HepG2 (cell line): Measurements from ENCODE around the gene GPR152. TPM values are rescaled to one million over a fixed set of nuclear protein-coding genes. Genes with fewer than 3 reads are reported as not detected.

Experiments used
- ATAC-seq: fragments of 200-7000 bp; cut with Tn5 transposase; 3 replicates; pipeline ENCODE4 v1.9.1; 2020; ENCODE audit warnings: mild to moderate bottlenecking, moderate library complexity
- BruUV-seq: library from RNA; stranded (reverse); fragments of 400-500 nt; replicated peaks from 2 replicates; lab custom pipeline; 2021; lab: Mats Ljungman, UMichigan
- CTCF ChIA-PET: fragments of 300-600 bp; formaldehyde crosslinking; extraction: SDS; loops from one replicate; lab custom pipeline; 2021; ENCODE audit warnings: low total read pairs, inconsistent platforms, low intra/inter-chr PET ratio; lab: Yijun Ruan, JAX
- POLR2A ChIA-PET: fragments of 350-600 bp; sonication (Branson Sonifier 250); formaldehyde crosslinking; loops from one replicate; lab custom pipeline; 2020; ENCODE audit warnings: antibody characterized with exemption, inconsistent platforms; lab: Yijun Ruan, JAX
- DNase-seq: peaks from one replicate; pipeline ENCODE4 v3.0.0-alpha.2; 2015; ENCODE audit warnings: low spot score
- FAIRE-seq: peaks from 3 replicates; lab custom pipeline; 2011; peaks lifted over from hg19 to GRCh38; lab: Jason Lieb, UNC
- H2AFZ ChIP-seq: one replicate; pipeline ENCODE4 v1.6.1; 2011; ENCODE audit warnings: low read length, inconsistent platforms
- H3K27ac ChIP-seq: fragments of 300-600 bp; 3 replicates; pipeline ENCODE4 v1.8.0; 2011; ENCODE audit warnings: mixed run types, mild to moderate bottlenecking, mixed read lengths, low read length, inconsistent platforms; ENCODE audit not compliant: insufficient read depth; ENCODE audit errors: extremely low read length
- H3K27me3 ChIP-seq, 2 experiments: fragments of 200-600 bp in 1 of 2; 2 replicates in 1 of 2; 3 replicates in 1 of 2; pipeline versions ENCODE4 v1.6.0 to v1.8.0; 2011; ENCODE audit warnings: low read length in 2 of 2, mild to moderate bottlenecking in 2 of 2, moderate library complexity in 2 of 2, inconsistent platforms in 1 of 2; ENCODE audit not compliant: insufficient read depth in 2 of 2, control insufficient read depth in 1 of 2
- H3K36me3 ChIP-seq, 2 experiments: fragments of 200-600 bp in 1 of 2; replicated peaks in 1 of 2; 2 replicates in 1 of 2; 3 replicates in 1 of 2; pipeline versions ENCODE4 v1.5.1 to v1.8.0; 2011; ENCODE audit warnings: low read length in 2 of 2, inconsistent platforms in 1 of 2; ENCODE audit not compliant: insufficient read depth in 2 of 2, control insufficient read depth in 1 of 2
- H3K4me1 ChIP-seq: 2 replicates; pipeline ENCODE4 v1.5.1; 2012; ENCODE audit warnings: low read length, inconsistent platforms; ENCODE audit not compliant: insufficient read depth
- H3K4me2 ChIP-seq: 2 replicates; pipeline ENCODE4 v1.6.0; 2011; ENCODE audit warnings: low read depth, low read length, inconsistent platforms
- H3K4me3 ChIP-seq, 3 experiments: fragments of 200-600 bp in 1 of 3; sonication (generic), shearing (Covaris generic) in 1 of 3; replicated peaks in 1 of 3; 2 replicates each; pipeline ENCODE4 v1.5.1; 2011 to 2016; ENCODE audit warnings: low read length in 3 of 3, inconsistent platforms in 2 of 3, low read depth in 2 of 3, mild to moderate bottlenecking in 2 of 3, control low read depth in 1 of 3, mixed read lengths in 1 of 3; ENCODE audit not compliant: insufficient read depth in 1 of 3
- H3K79me2 ChIP-seq: one replicate; pipeline ENCODE4 v1.6.1; 2011; ENCODE audit warnings: low read length, inconsistent platforms; ENCODE audit not compliant: insufficient read depth
- H3K9ac ChIP-seq: 2 replicates; pipeline ENCODE4 v1.6.0; 2011; ENCODE audit warnings: mild to moderate bottlenecking, low read depth, low read length, inconsistent platforms; ENCODE audit not compliant: insufficient read depth
- H3K9me3 ChIP-seq: 2 replicates; pipeline ENCODE4 v1.5.1; 2012; ENCODE audit warnings: mild to moderate bottlenecking, low read length
- H4K20me1 ChIP-seq: 2 replicates; pipeline ENCODE4 v1.6.0; 2011; ENCODE audit warnings: inconsistent platforms, mild to moderate bottlenecking, low read length, moderate library complexity; ENCODE audit not compliant: insufficient read depth
- HHEX ChIP-seq: IDR thresholded peaks from 2 replicates; pipeline ENCODE4 v1.6.1; 2016; ENCODE audit warnings: control low read depth
- HOXA5 ChIP-seq: sonication (generic); formaldehyde crosslinking; IDR thresholded peaks from 2 replicates; pipeline ENCODE4 v1.4.0; 2020; ENCODE audit warnings: missing genetic modification reagents
- MAX ChIP-seq: IDR thresholded peaks from 2 replicates; pipeline ENCODE4 v1.6.1; 2012; ENCODE audit warnings: inconsistent platforms
- NCOR1 ChIP-seq: fragments of 200-600 bp; sonication (generic); IDR thresholded peaks from 2 replicates; pipeline ENCODE4 v1.7.0; 2017; ENCODE audit warnings: antibody characterized with exemption, low read length, borderline replicate concordance
- RERE ChIP-seq: IDR thresholded peaks from 2 replicates; pipeline ENCODE4 v1.6.1; 2016; ENCODE audit warnings: low read depth, missing genetic modification reagents, missing compliant biosample characterization
- RFXAP ChIP-seq: sonication (generic); formaldehyde crosslinking; IDR thresholded peaks from 2 replicates; pipeline ENCODE4 v1.4.0; 2020; ENCODE audit warnings: missing genetic modification reagents, borderline replicate concordance
- SAFB2 ChIP-seq: sonication (generic); formaldehyde crosslinking; IDR thresholded peaks from 2 replicates; pipeline ENCODE4 v1.5.1; 2020; ENCODE audit warnings: missing genetic modification reagents, low read depth, mild to moderate bottlenecking, borderline replicate concordance
- ZMAT5 ChIP-seq: sonication (generic); formaldehyde crosslinking; IDR thresholded peaks from 2 replicates; pipeline ENCODE4 v1.5.0; 2020; ENCODE audit warnings: mild to moderate bottlenecking, low read depth, missing genetic modification reagents, borderline replicate concordance
- ZNF543 ChIP-seq: sonication (generic); formaldehyde crosslinking; IDR thresholded peaks from 2 replicates; pipeline ENCODE4 v1.4.0; 2020; ENCODE audit warnings: mild to moderate bottlenecking, missing genetic modification reagents
- ZNF570 ChIP-seq: sonication (generic); formaldehyde crosslinking; IDR thresholded peaks from 2 replicates; pipeline ENCODE4 v1.4.0; 2020; ENCODE audit warnings: mild to moderate bottlenecking, missing genetic modification reagents, borderline replicate concordance
- ZNF691 ChIP-seq: sonication (generic); formaldehyde crosslinking; IDR thresholded peaks from 2 replicates; pipeline ENCODE4 v1.4.0; 2020; ENCODE audit warnings: missing genetic modification reagents, low read depth, mild to moderate bottlenecking, borderline replicate concordance
- ZNF773 ChIP-seq: sonication (generic); formaldehyde crosslinking; IDR thresholded peaks from 2 replicates; pipeline ENCODE4 v1.4.0; 2020; ENCODE audit warnings: missing genetic modification reagents, borderline replicate concordance
- ZSCAN30 ChIP-seq: sonication (generic); formaldehyde crosslinking; IDR thresholded peaks from 2 replicates; pipeline ENCODE4 v1.5.0; 2020; ENCODE audit warnings: mild to moderate bottlenecking, missing genetic modification reagents
- WGBS: methylation state at CpG from one replicate; pipeline ENCODE4 v1.1.6; 2017; ENCODE audit warnings: low lambda C conversion rate; 5-methylcytosine and 5-hydroxymethylcytosine counted together
- in situ Hi-C: cut with HindIII; loops from 2 replicates; pipeline ENCODE4 v1.10.0; 2017; ENCODE audit warnings: low pct_unique_long_range_greater_than_20kb; ENCODE audit not compliant: extremely low pct_ligation_motif_present
- intact Hi-C: fragments of 100-400 bp; cut with micrococcal nuclease; formaldehyde crosslinking; loops from one replicate; pipeline ENCODE4 v1.10.0; 2022; ENCODE audit not compliant: unreplicated experiment
- polyA plus RNA-seq, 8 experiments: library from polyadenylated mRNA; depleted of rRNA in 3 of 8; stranded (reverse) in 7 of 8; unstranded in 1 of 8; fragments of >200 nt; fragmentation: Illumina TruSeq in 4 of 8; extraction: Trizol in 4 of 8; gene quantifications; 2 replicates each; pipeline versions ENCODE4 v1.2.1 to v1.2.3, GENCODE V29; 2011 to 2016; ENCODE audit warnings: low read depth in 4 of 8, missing spikeins in 1 of 8, mixed read lengths in 1 of 8; ENCODE audit not compliant: insufficient read depth in 1 of 8
- total RNA-seq, 5 experiments: library from RNA; depleted of rRNA; stranded (reverse); fragments of >200 nt; fragmentation: Illumina TruSeq; extraction: Trizol; gene quantifications; 2 replicates each; pipeline ENCODE4 v1.2.3, GENCODE V29; 2016; ENCODE audit warnings: low read depth in 1 of 5

Gene GPR152
- total and polyA plus RNA-seq, 2 of the 13 experiments (the other 11 are each of a cell fraction or from before 2014, with no cell fraction given): not detected

GRCh38 chr11:67421430-67422031 is 31.0 kb downstream of the GPR152 start (continued):
- TF ChIP-seq ZNF691 (CRISPR knock-in tag) (0 out of 2 replicates have a peak, but pooled peaks have one; percentile 25), HOXA5 (CRISPR knock-in tag) (0 out of 2 replicates have a peak, but pooled peaks have one; percentile 7), ZNF543 (no peak), SAFB2 (CRISPR knock-in tag) (0 out of 2 replicates have a peak, but pooled peaks have one; percentile 1), RFXAP (CRISPR knock-in tag) (0 out of 2 replicates have a peak, but pooled peaks have one; percentile 14), ZNF570 (CRISPR knock-in tag) (no peak)
- TF ChIP-seq, all 625 proteins: peak for 11

- H3K79me2 ChIP-seq: no peaks in the 10 kb centered on the region
- H3K27ac ChIP-seq: no peak overlapping the region
- peaks cover 69% of the 10 kb centered on the region for H3K4me1 ChIP-seq
- H3K36me3 ChIP-seq: no peaks in the 10 kb centered on the region
- H3K27me3 ChIP-seq: peaks cover 5 to 36% of the 10 kb centered on the region in 2 experiments; a peak in 4 of 5 replicates
- peak; percentile 81 for DNase-seq
- no peak for FAIRE-seq
- CTCF ChIA-PET: no interaction called here
- WGBS: under 1% methylated on average over 20 of the region's 97 CpGs
- intact Hi-C loops (no loop called here), in situ Hi-C loops (no loop called here)
- H3K9ac ChIP-seq: peak overlapping the region; percentile 57
- no peaks in the 10 kb centered on the region for H4K20me1 ChIP-seq
- H3K4me3 ChIP-seq: peak overlapping the region; percentile 30 to 70 (median 53); a peak in 5 of 6 replicates
- POLR2A ChIA-PET: interaction anchor here (0.8 to 7.4 kb wide), 6 partner anchors 9 to 62 kb away, joined by 3 to 78 read pairs (median 6); partner anchors contain the start of genes AIP, PPP1CA and TBC1D10C
- peak overlapping the region; percentile 80 for H3K4me2 ChIP-seq
- H2AFZ ChIP-seq: no peak overlapping the region
- BruUV-seq: no TSS peak
- ATAC-seq: peak; percentile 80
- H3K9me3 ChIP-seq: no peaks in the 10 kb centered on the region
- TF ChIP-seq NCOR1 (no peak), RERE (CRISPR knock-in tag) (no peak), MAX (peak; percentile 86), ZMAT5 (CRISPR knock-in tag) (no peak), ZNF773 (CRISPR knock-in tag) (peak; percentile 50; the same call in 1 of the 2 replicates), ZSCAN30 (CRISPR knock-in tag) (no peak), HHEX (CRISPR knock-in tag) (no peak)
These were observed 31.7 kb downstream of the GPR152 start for GRCh38 chr11:67420646-67421429.
